ENCODE results near the gene SNIP1. TPM values are rescaled to one million over a fixed set of nuclear protein-coding genes. Genes with fewer than 3 reads are reported as not detected.

Gene SNIP1
- 8.6 and 10.1 TPM in 2 replicates for total RNA-seq

DNA sequence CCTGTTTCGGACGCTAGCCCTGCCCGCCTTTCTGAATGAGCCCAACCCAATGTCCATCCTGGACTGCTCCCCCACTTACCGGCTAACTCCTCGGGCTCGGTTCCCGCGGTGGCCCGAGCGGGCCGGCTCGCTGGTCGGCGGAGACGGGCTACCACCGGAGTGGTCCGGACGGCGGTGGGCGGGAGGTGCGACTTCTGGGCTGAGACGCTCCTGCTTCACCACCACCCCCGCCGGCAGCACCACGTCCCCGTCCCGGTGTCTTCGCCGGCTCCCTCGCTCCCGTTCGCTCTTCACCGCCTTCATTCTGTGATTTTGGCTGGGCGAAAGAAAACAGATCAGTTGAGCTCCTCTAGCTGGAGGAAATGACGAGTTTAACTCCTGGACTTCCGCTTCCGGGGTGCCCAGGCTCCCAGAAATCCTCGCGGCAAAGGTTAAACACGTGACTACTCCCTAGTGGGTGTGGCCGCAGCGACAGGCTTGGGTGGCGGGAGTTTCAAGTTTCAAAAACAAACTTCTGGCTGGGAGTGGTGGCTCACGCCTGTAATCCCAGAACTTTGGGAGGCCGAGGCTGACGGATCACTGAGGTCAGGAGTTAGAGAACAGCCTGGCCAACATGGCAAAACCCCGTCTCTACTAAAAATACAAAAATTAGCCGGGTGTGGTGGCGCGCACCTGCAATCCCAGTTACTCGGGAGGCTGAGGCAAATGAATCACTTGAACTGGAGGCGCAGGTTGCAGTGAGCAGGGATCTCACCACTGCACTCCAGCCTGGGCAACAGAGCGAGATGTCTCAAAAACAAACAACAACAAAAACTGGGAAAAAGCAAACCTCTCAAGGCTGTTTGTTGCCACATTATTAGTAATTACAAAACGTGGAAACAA lies at the start of gene SNIP1:
Gene SNIP1 (minus strand): TSS at position 367 of the 882 bp plus-strand sequence. CDS start 64 bp downstream, at position 303.

DNA sequence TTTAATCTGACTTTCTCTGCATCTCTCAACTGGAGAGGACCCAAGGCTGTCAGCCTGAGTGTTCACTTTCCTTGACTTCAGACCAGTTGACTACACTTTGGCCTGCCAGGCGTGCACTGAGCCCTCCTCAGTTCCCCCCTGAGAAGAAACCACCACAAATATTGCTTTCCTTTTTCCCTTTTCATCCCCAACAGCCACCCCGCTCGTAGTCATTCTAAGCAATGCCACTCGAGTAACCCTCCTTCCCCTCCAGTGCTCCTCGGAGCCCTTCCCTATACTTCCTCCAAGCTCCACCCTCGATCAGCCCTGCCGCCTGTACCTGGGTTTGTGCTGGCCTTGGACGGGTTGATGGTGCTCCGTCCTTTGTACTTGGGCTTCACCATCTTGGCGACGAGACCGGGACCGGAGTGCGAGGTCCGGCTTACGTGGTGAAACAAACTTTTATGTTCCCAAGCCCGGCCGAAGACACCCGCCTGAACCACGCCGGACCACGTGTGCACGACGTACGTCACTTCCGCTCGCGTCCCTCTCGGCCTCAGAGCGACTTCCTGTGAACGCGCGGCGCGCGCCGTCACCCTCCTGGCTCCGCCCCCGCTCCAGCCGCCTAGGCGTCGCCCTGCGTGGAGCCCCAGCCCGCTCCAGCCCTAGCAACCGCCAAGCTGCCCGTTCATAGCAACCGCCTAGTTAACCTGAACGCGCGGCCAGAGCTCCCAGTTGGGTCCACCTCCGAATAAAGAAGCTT lies 41.5 kb upstream of the SNIP1 start, which contains the start of gene GNL2:
Gene GNL2 (minus strand): TSS at position 498 of the 742 bp plus-strand sequence. CDS start 115 bp downstream, at position 383.

DNA sequence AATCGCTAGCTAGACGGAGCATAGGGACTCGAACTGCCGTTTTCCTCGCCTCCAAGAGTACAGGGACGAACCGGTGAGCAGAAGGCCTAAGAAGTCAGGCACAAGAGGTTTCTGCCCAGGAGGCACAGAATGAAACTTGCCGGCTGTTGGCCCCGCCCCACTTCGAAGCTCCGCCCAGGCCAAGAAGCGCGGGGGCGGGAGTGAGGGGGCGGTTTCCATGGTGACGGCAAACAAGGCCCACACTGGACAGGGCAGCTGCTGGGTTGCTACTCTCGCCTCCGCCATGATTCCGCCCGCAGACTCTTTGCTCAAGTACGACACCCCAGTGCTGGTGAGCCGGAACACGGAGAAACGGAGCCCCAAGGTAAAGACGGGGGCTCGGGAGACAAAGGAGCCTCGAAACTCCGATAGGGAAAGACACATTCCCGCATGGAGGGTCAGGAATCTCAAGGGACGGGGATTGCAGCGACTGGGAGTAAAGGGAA lies 2.7 kb upstream of the SNIP1 start, which contains the start of gene DNALI1:
Gene DNALI1 (plus strand): TSS at position 229 of the 485 bp plus-strand sequence. CDS start 55 bp downstream, at position 284.

GRCh38 chr1:37514350-37515184 lies 39.5 kb downstream of the SNIP1 start, which contains the start of gene MEAF6:
Gene MEAF6 (minus strand): TSS chr1:37514766. CDS start chr1:37514746, 20 bp downstream.

Other genes with a start within 250 kb of the SNIP1 start
- gene ZC3H12A, start 79.7 kb downstream of the SNIP1 start, total RNA-seq, result 6.1 and 6.4 TPM in 2 replicates
- gene MEAF6, start 39.5 kb downstream of the SNIP1 start, total RNA-seq, result 60.2 and 63.5 TPM in 2 replicates
- gene DNALI1, start 2.6 kb upstream of the SNIP1 start, total RNA-seq, result 7.9 and 8.2 TPM in 2 replicates
- gene GNL2, start 41.6 kb upstream of the SNIP1 start, total RNA-seq, result 37.0 and 40.3 TPM in 2 replicates
- gene RSPO1, start 80.6 kb upstream of the SNIP1 start, total RNA-seq, result under 0.01 and 0.17 TPM in 2 replicates
- 45.2 and 47.4 TPM in 2 replicates for gene CDCA8, start 138.2 kb upstream of the SNIP1 start, total RNA-seq
- not detected in 2 replicates for gene EPHA10, start 210.8 kb upstream of the SNIP1 start, total RNA-seq
- gene MANEAL, start 239.6 kb upstream of the SNIP1 start, total RNA-seq, result 0.17 and 0.30 TPM in 2 replicates

Measured in bronchus fibroblast of lung (primary cell).